GM23338 (cell line): ENCODE data around the gene CTAG2.
"Not testable (repeated sequence)": the region's sequence is repeated elsewhere in the genome, so short reads cannot be mapped to it uniquely, and the experiment has no call there.

Experiments
- CREB1 ChIP-seq: fragments of 250-450 bp; sonication (Bioruptor Pico); IDR thresholded peaks from 2 replicates; pipeline ENCODE4 v1.5.0; 2020; ENCODE audit warnings: low read depth, mild to moderate bottlenecking, moderate library complexity
- CTCF ChIP-seq, 2 experiments: fragments of 200-600 bp in 1 of 2; sonication (generic) in 1 of 2; conservative IDR thresholded peaks; 2 replicates each; pipeline versions ENCODE4 v1.5.1 to v1.6.1; 2016 to 2017; ENCODE audit warnings: antibody characterized with exemption in 2 of 2, low read depth in 2 of 2, mild to moderate bottlenecking in 2 of 2, moderate library complexity in 1 of 2
- EZH2 ChIP-seq: fragments of 200-600 bp; sonication (generic); IDR thresholded peaks from one replicate; pipeline ENCODE4 v1.8.0; 2017; ENCODE audit warnings: antibody characterized with exemption, mild to moderate bottlenecking, low read depth; ENCODE audit not compliant: unreplicated experiment
- EZH2phosphoT487 ChIP-seq: fragments of 200-600 bp; sonication (generic); IDR thresholded peaks from one replicate; pipeline ENCODE4 v1.8.1; 2018; ENCODE audit warnings: antibody characterized with exemption; ENCODE audit not compliant: unreplicated experiment
- POLR2AphosphoS5 ChIP-seq: IDR thresholded peaks from 2 replicates; pipeline ENCODE4 v1.6.1; 2016; ENCODE audit warnings: antibody characterized with exemption, low read depth
- REST ChIP-seq: IDR thresholded peaks from one replicate; pipeline ENCODE4 v1.6.1; 2018; ENCODE audit warnings: antibody characterized with exemption; ENCODE audit not compliant: unreplicated experiment
- STAT1 ChIP-seq: IDR thresholded peaks from one replicate; pipeline ENCODE4 v1.6.1; 2016; ENCODE audit warnings: antibody characterized with exemption; ENCODE audit not compliant: unreplicated experiment
- ZNF114 ChIP-seq: fragments of 250-450 bp; sonication (Bioruptor Pico); IDR thresholded peaks from 2 replicates; pipeline ENCODE4 v1.5.0; 2020; ENCODE audit warnings: mild to moderate bottlenecking, moderate library complexity

GRCh38 chrX:154645745-154646378, 7.5 kb downstream of the CTAG2 start:
- not testable (repeated sequence) for TF ChIP-seq CREB1; CTCF (conservative IDR thresholded peaks at IDR 0.05; ENCODE audit: low read depth in 2 of 2); ZNF114 (CRISPR knock-in tag); EZH2phosphoT487; POLR2AphosphoS5; REST; STAT1; EZH2
